ENCODE measurements around the gene TIGD7. TPM values are rescaled to one million over a fixed set of nuclear protein-coding genes. Genes with fewer than 3 reads are reported as not detected.
A peak's percentile ranks its signal among the peaks of the same experiment; 100 is the strongest.

The TIGD7 gene
- total and polyA plus RNA-seq, 3 donors from 2014 or later = 12.7 to 22.6 (median 17.5) TPM

- H3K36me3 ChIP-seq (ENCODE audit: low read depth, missing control alignments) = no peaks in the 10 kb centered on the region
- H3K27ac ChIP-seq = no peak overlapping the region
- no peak for DNase-seq
- intact Hi-C loops (cut with DNase I; ENCODE audit: low total_unique reads) = no loop called here
- no peak overlapping the region for H3K4me3 ChIP-seq
- no peaks in the 10 kb centered on the region for H3K9me3 ChIP-seq
- WGBS, 2 donors = 85 to 89% methylated on average over 5 to 9 of the region's 9 CpGs
- H3K27me3 ChIP-seq = no peaks in the 10 kb centered on the region
- TF ChIP-seq POLR2A (IDR thresholded peaks at IDR 0.05) = no peak
- no peak for TF ChIP-seq CTCF (IDR thresholded peaks at IDR 0.05)
- no peaks in the 10 kb centered on the region for H3K4me1 ChIP-seq
These were observed 48.3 kb downstream of the TIGD7 start for GRCh38 chr16:3256866-3257465.

- intact Hi-C loops (cut with DNase I; ENCODE audit: low total_unique reads) = no loop called here
- Histone ChIP-seq H3K9me3 (no peaks in the 10 kb centered on the region), H3K4me3 (no peak within 1 kb of the TSS), H3K4me1 (no peaks in the 10 kb centered on the region), H3K36me3 (ENCODE audit: low read depth, missing control alignments) (no peaks in the 10 kb centered on the region), H3K27ac (no peak within 1 kb of the TSS), H3K27me3 (no peaks in the 10 kb centered on the region)
- no peak for DNase-seq
- TF ChIP-seq CTCF (IDR thresholded peaks at IDR 0.05) = no peak
- no peak for TF ChIP-seq POLR2A (IDR thresholded peaks at IDR 0.05)
- WGBS, 2 donors = 78 to 81% methylated on average over 7 to 14 of the region's 14 CpGs
These were observed 48.9 kb downstream of the TIGD7 start, which contains the start of gene MEFV for GRCh38 chr16:3256146-3256865. Gene MEFV (minus strand): TSS chr16:3256633. CDS start chr16:3256587, 46 bp downstream.

GRCh38 chr16:3254309-3254708, 50.9 kb downstream of the TIGD7 start:
- no peak overlapping the region for H3K27ac ChIP-seq
- no peaks in the 10 kb centered on the region for H3K9me3 ChIP-seq
- DNase-seq = no peak
- intact Hi-C loops (cut with DNase I; ENCODE audit: low total_unique reads) = no loop called here
- H3K27me3 ChIP-seq = no peaks in the 10 kb centered on the region
- H3K4me1 ChIP-seq = no peaks in the 10 kb centered on the region
- peak overlapping the region; percentile 12 to 36 for H3K4me3 ChIP-seq
- WGBS, 2 donors = 36 to 39% methylated on average over 21 to 35 of the region's 35 CpGs
- H3K36me3 ChIP-seq (ENCODE audit: low read depth, missing control alignments) = no peaks in the 10 kb centered on the region
- TF ChIP-seq CTCF (IDR thresholded peaks at IDR 0.05) (no peak), POLR2A (IDR thresholded peaks at IDR 0.05) (no peak)

GRCh38 chr16:3252967-3253366, 52.3 kb downstream of the TIGD7 start:
- no peak for TF ChIP-seq CTCF (IDR thresholded peaks at IDR 0.05)
- no peak for TF ChIP-seq POLR2A (IDR thresholded peaks at IDR 0.05)
- WGBS, 2 donors = 78 to 84% methylated on average over 4 of the region's 4 CpGs
- Histone ChIP-seq H3K9me3 (no peaks in the 10 kb centered on the region), H3K4me1 (no peaks in the 10 kb centered on the region), H3K4me3 (no peak overlapping the region), H3K27me3 (no peaks in the 10 kb centered on the region), H3K27ac (no peak overlapping the region), H3K36me3 (ENCODE audit: low read depth, missing control alignments) (no peaks in the 10 kb centered on the region)
- intact Hi-C loops (cut with DNase I; ENCODE audit: low total_unique reads) = no loop called here
- DNase-seq = no peak
